OCI-LY7 (cell line): Measurements from ENCODE around the gene FBH1. TPM values are rescaled to one million over a fixed set of nuclear protein-coding genes. Genes with fewer than 3 reads are reported as not detected.

ENCODE experiments used
- BruUV-seq: library from RNA; stranded (reverse); fragments of 400-500 nt; replicated peaks from 2 replicates; lab custom pipeline; 2021; lab: Mats Ljungman, UMichigan
- CTCF ChIA-PET: fragments of 300-600 bp; sonication (Branson Sonifier 250); formaldehyde crosslinking; loops from one replicate; lab custom pipeline; 2022; ENCODE audit warnings: antibody characterized with exemption; ENCODE audit not compliant: unreplicated experiment; lab: Charles Lee
- POLR2A ChIA-PET: fragments of 300-600 bp; sonication (Branson Sonifier 250); formaldehyde crosslinking; loops from one replicate; lab custom pipeline; 2022; ENCODE audit warnings: antibody characterized with exemption; lab: Charles Lee
- DNase-seq: peaks from one replicate; pipeline ENCODE4 v3.0.0-alpha.2; 2015; ENCODE audit warnings: low spot score
- H2AFZ ChIP-seq: fragments of 200-600 bp; sonication (generic), shearing (Covaris generic); 2 replicates; pipeline ENCODE4 v1.6.1; 2014; ENCODE audit warnings: mild to moderate bottlenecking, antibody characterized with exemption, low read length, moderate library complexity
- H3K27ac ChIP-seq: fragments of 200-600 bp; sonication (generic); 2 replicates; pipeline ENCODE4 v1.5.1; 2014; ENCODE audit warnings: mixed run types, low read depth, mild to moderate bottlenecking, moderate library complexity, low read length, inconsistent platforms; ENCODE audit not compliant: poor library complexity, severe bottlenecking
- H3K36me3 ChIP-seq: fragments of 200-600 bp; sonication (generic); 2 replicates; pipeline ENCODE4 v1.6.1; 2014; ENCODE audit warnings: mild to moderate bottlenecking, antibody characterized with exemption, low read length, moderate library complexity, mixed read lengths; ENCODE audit not compliant: insufficient read depth
- H3K4me1 ChIP-seq: fragments of 200-600 bp; sonication (generic); 2 replicates; pipeline ENCODE4 v1.5.1; 2014; ENCODE audit warnings: mild to moderate bottlenecking, low read length; ENCODE audit not compliant: insufficient read depth, poor library complexity, severe bottlenecking
- H3K4me2 ChIP-seq: fragments of 200-600 bp; sonication (generic); 2 replicates; pipeline ENCODE4 v1.6.1; 2014; ENCODE audit warnings: mild to moderate bottlenecking, low read length
- H3K4me3 ChIP-seq: fragments of 200-600 bp; sonication (generic); 2 replicates; pipeline ENCODE4 v1.5.1; 2014; ENCODE audit warnings: mild to moderate bottlenecking, low read depth, low read length; ENCODE audit not compliant: poor library complexity, severe bottlenecking
- H3K79me2 ChIP-seq: fragments of 200-600 bp; sonication (generic); 2 replicates; pipeline ENCODE4 v1.6.1; 2016; ENCODE audit warnings: low read depth, mild to moderate bottlenecking, low read length, moderate library complexity, mixed read lengths; ENCODE audit not compliant: insufficient read depth
- H3K9me2 ChIP-seq: fragments of 200-600 bp; sonication (generic); 2 replicates; pipeline ENCODE4 v1.6.1; 2016; ENCODE audit warnings: mild to moderate bottlenecking, low read length, mixed read lengths; ENCODE audit not compliant: insufficient read depth
- H3K9me3 ChIP-seq: fragments of 200-600 bp; sonication (generic); 2 replicates; pipeline ENCODE4 v1.6.1; 2014; ENCODE audit warnings: mild to moderate bottlenecking, mixed run types, low read length, mixed read lengths
- H4K20me1 ChIP-seq: fragments of 200-600 bp; sonication (generic); 2 replicates; pipeline ENCODE4 v1.6.1; 2014; ENCODE audit warnings: mild to moderate bottlenecking, antibody characterized with exemption, low read length, moderate library complexity, mixed read lengths; ENCODE audit not compliant: insufficient read depth
- CTCF ChIP-seq: fragments of 200-600 bp; sonication (generic); conservative IDR thresholded peaks from 2 replicates; pipeline ENCODE4 v1.5.1; 2014; ENCODE audit warnings: mild to moderate bottlenecking, antibody characterized with exemption, low read length, moderate library complexity, mixed read lengths
- EZH2phosphoT487 ChIP-seq: fragments of 200-600 bp; sonication (generic); IDR thresholded peaks from 2 replicates; pipeline ENCODE4 v1.6.1; 2018; ENCODE audit warnings: low read depth, borderline replicate concordance, mild to moderate bottlenecking, mixed run types, antibody characterized with exemption, low read length, moderate library complexity, mixed read lengths
- intact Hi-C: fragments of 100-400 bp; cut with micrococcal nuclease; formaldehyde crosslinking; loops from one replicate; pipeline ENCODE4 v1.10.0; 2022; ENCODE audit not compliant: unreplicated experiment
- total RNA-seq, 2 experiments: library from RNA; depleted of rRNA in 1 of 2; stranded (reverse); fragments of >200 nt in 1 of 2; shearing (Covaris generic) in 1 of 2; gene quantifications; 2 replicates each; pipeline ENCODE4 v1.2.3, GENCODE V29; 2014 to 2022

Gene FBH1
- total RNA-seq, 2 experiments from 2014 or later = 58.1 to 65.6 TPM

GRCh38 chr10:5841965-5842364, 48.1 kb upstream of the FBH1 start:
- peaks cover 3% of the 10 kb centered on the region; the same call in 1 of the 2 replicates for H3K79me2 ChIP-seq
- peak overlapping the region; percentile 98 for H3K27ac ChIP-seq
- peak overlapping the region; percentile 85 for H3K4me2 ChIP-seq
- H4K20me1 ChIP-seq = no peaks in the 10 kb centered on the region
- peak overlapping the region; percentile 15; the same call in 1 of the 2 replicates for H2AFZ ChIP-seq
- peak overlapping the region; percentile 65 for H3K4me3 ChIP-seq
- ChIA-PET POLR2A (interaction anchor here (0.6 to 8.3 kb wide), 7 partner anchors 16 to 149 kb away, joined by 3 to 144 read pairs (median 22); partner anchors contain the start of gene GDI2), CTCF (interaction anchor here (1.0 kb wide), 1 partner anchor 13 kb away, joined by 3 read pairs; no protein-coding TSS in a partner anchor)
- no peaks in the 10 kb centered on the region for H3K36me3 ChIP-seq
- H3K9me3 ChIP-seq = no peaks in the 10 kb centered on the region
- BruUV-seq = no TSS peak
- no peak for TF ChIP-seq CTCF
- no peak for TF ChIP-seq EZH2phosphoT487
- H3K9me2 ChIP-seq = no peaks in the 10 kb centered on the region
- peaks cover 78% of the 10 kb centered on the region for H3K4me1 ChIP-seq
- no peak for DNase-seq
- intact Hi-C loops = loop anchor here (1.0 to 5.0 kb wide), 3 partner anchors 31 to 210 kb away; no protein-coding TSS in a partner anchor

- CTCF ChIA-PET = interaction anchor here (0.6 to 1.3 kb wide), 4 partner anchors 9 to 30 kb away, joined by 3 to 4 read pairs (median 4); no protein-coding TSS in a partner anchor
- peaks cover 3% of the 10 kb centered on the region; the same call in 1 of the 2 replicates for H3K79me2 ChIP-seq
- peak overlapping the region; percentile 76 for H3K4me2 ChIP-seq
- intact Hi-C loops = loop anchor here (1.0 to 5.0 kb wide), 3 partner anchors 152 to 208 kb away; no protein-coding TSS in a partner anchor
- TSS peak; percentile 75 for BruUV-seq
- H4K20me1 ChIP-seq = no peaks in the 10 kb centered on the region
- peak overlapping the region; percentile 92 for H3K27ac ChIP-seq
- H3K36me3 ChIP-seq = no peaks in the 10 kb centered on the region
- peaks cover 80% of the 10 kb centered on the region for H3K4me1 ChIP-seq
- no peaks in the 10 kb centered on the region for H3K9me3 ChIP-seq
- H3K4me3 ChIP-seq = peak overlapping the region; percentile 60
- peak overlapping the region; percentile 80; the same call in 1 of the 2 replicates for H2AFZ ChIP-seq
- no peak; the same call in 1 of the 2 replicates for TF ChIP-seq CTCF
- no peak for TF ChIP-seq EZH2phosphoT487
- no peaks in the 10 kb centered on the region for H3K9me2 ChIP-seq
- POLR2A ChIA-PET = interaction anchor here (0.6 to 8.3 kb wide), 33 partner anchors 9 to 397 kb away, joined by 3 to 144 read pairs (median 4); partner anchors contain the start of genes ANKRD16, FBH1 and GDI2
- DNase-seq = peak; percentile 59
Measured at GRCh38 chr10:5843686-5844344, 46.2 kb upstream of the FBH1 start.
